SK-N-SH treated with all-trans-retinoic acid at 6 μM for 48 hours (cell line): ENCODE measurements around the gene SAA2.

Experiments
- ATAC-seq: fragments of 200-7000 bp; cut with Tn5 transposase; 3 replicates; pipeline ENCODE4 v1.9.1; 2020; ENCODE audit warnings: mild to moderate bottlenecking, moderate library complexity
- ARNTL ChIP-seq: fragments of 450-650 bp; formaldehyde crosslinking; IDR thresholded peaks from 2 replicates; pipeline ENCODE4 v1.5.0; 2020; ENCODE audit warnings: low read depth, mild to moderate bottlenecking, moderate library complexity, borderline replicate concordance
- BACH2 ChIP-seq: fragments of 250-450 bp; sonication (Bioruptor Pico); IDR thresholded peaks from 2 replicates; pipeline ENCODE4 v1.9.0; 2021; ENCODE audit warnings: mild to moderate bottlenecking, borderline replicate concordance
- CSDC2 ChIP-seq: fragments of 250-450 bp; sonication (Bioruptor Pico); IDR thresholded peaks from 2 replicates; pipeline ENCODE4 v1.5.0; 2020; ENCODE audit warnings: mild to moderate bottlenecking, moderate library complexity
- GLIS3 ChIP-seq: fragments of 250-450 bp; sonication (Bioruptor Pico); IDR thresholded peaks from 2 replicates; pipeline ENCODE4 v1.5.0; 2020; ENCODE audit warnings: mild to moderate bottlenecking, moderate library complexity
- ISL1 ChIP-seq: fragments of 250-450 bp; sonication (Bioruptor Pico); IDR thresholded peaks from 2 replicates; pipeline ENCODE4 v2.1.2; 2022; ENCODE audit warnings: mild to moderate bottlenecking, moderate library complexity
- OSR1 ChIP-seq: fragments of 250-450 bp; sonication (Bioruptor Pico); IDR thresholded peaks from 2 replicates; pipeline ENCODE4 v1.8.0; 2022; ENCODE audit warnings: moderate library complexity, mild to moderate bottlenecking, inconsistent platforms
- PATZ1 ChIP-seq: fragments of 250-450 bp; sonication (Bioruptor Pico); IDR thresholded peaks from 2 replicates; pipeline ENCODE4 v1.8.0; 2020; ENCODE audit warnings: mild to moderate bottlenecking, moderate library complexity, borderline replicate concordance
- PPARA ChIP-seq: fragments of 250-450 bp; sonication (Bioruptor Pico); IDR thresholded peaks from 2 replicates; pipeline ENCODE4 v1.5.0; 2020; ENCODE audit warnings: mild to moderate bottlenecking, borderline replicate concordance
- RARB ChIP-seq: fragments of 250-450 bp; sonication (Bioruptor Pico); IDR thresholded peaks from 2 replicates; pipeline ENCODE4 v1.8.0; 2021; ENCODE audit warnings: mild to moderate bottlenecking, moderate library complexity
- SNAI2 ChIP-seq: fragments of 250-450 bp; sonication (Bioruptor Pico); IDR thresholded peaks from 2 replicates; pipeline ENCODE4 v1.5.0; 2020; ENCODE audit warnings: mild to moderate bottlenecking, moderate library complexity
- TCF4 ChIP-seq: fragments of 250-450 bp; sonication (Bioruptor Pico); IDR thresholded peaks from 2 replicates; pipeline ENCODE4 v1.8.0; 2021; ENCODE audit warnings: mild to moderate bottlenecking, moderate library complexity, borderline replicate concordance
- ZC3H10 ChIP-seq: fragments of 250-450 bp; sonication (Bioruptor Pico); IDR thresholded peaks from 2 replicates; pipeline ENCODE4 v1.5.1; 2021; ENCODE audit warnings: mild to moderate bottlenecking, moderate library complexity
- ZFP3 ChIP-seq: fragments of 250-450 bp; sonication (Bioruptor Pico); IDR thresholded peaks from 2 replicates; pipeline ENCODE4 v1.5.0; 2020; ENCODE audit warnings: mild to moderate bottlenecking, moderate library complexity
- ZFP30 ChIP-seq: fragments of 450-650 bp; formaldehyde crosslinking; IDR thresholded peaks from 2 replicates; pipeline ENCODE4 v1.5.0; 2022; ENCODE audit warnings: mild to moderate bottlenecking, moderate library complexity
- ZNF565 ChIP-seq: fragments of 450-650 bp; formaldehyde crosslinking; conservative IDR thresholded peaks from 2 replicates; pipeline ENCODE4 v1.5.0; 2020; ENCODE audit warnings: low read depth, mild to moderate bottlenecking, moderate library complexity
- ZNF70 ChIP-seq: fragments of 450-650 bp; formaldehyde crosslinking; IDR thresholded peaks from 2 replicates; pipeline ENCODE4 v1.5.0; 2020; ENCODE audit warnings: mild to moderate bottlenecking, moderate library complexity
- ZNF8 ChIP-seq: fragments of 450-650 bp; formaldehyde crosslinking; IDR thresholded peaks from 2 replicates; pipeline ENCODE4 v1.5.0; 2020; ENCODE audit warnings: mild to moderate bottlenecking, moderate library complexity
- TF ChIP-seq, protein P1 (sequence below): fragments of 250-450 bp; sonication (Bioruptor Pico); IDR thresholded peaks from 2 replicates; pipeline ENCODE4 v1.5.1; 2020; ENCODE audit warnings: low read depth, mild to moderate bottlenecking, moderate library complexity
- TF ChIP-seq, protein P2 (sequence below): fragments of 250-450 bp; sonication (Bioruptor Pico); IDR thresholded peaks from 2 replicates; pipeline ENCODE4 v1.5.0; 2020; ENCODE audit warnings: mild to moderate bottlenecking, moderate library complexity

SAA2 gene

DNA sequence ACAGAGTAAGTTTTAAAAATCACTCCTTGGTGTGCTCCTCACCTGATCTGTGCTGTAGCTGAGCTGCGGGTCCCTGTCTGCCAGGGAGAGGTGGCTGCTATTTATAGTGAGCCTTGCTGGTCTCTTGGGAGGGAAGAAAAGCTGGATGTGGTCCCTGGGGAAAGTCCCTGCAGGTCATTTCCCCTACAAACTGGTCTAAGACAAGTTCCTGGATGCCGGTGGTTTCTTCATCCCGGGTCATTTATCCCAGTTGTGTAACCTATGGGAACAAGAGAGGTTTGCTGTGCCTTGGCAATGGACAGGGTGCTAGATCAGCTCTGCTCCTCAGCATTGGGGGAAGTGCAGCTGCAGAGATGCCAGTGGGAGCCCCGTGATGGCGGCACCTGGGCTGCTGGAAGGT, at the start of gene SAA2:
SAA2 (minus strand) TSS at position 108 of the 400 bp plus-strand sequence. CDS start 657 bp downstream, outside the sequence.
- TF ChIP-seq OSR1 (no peak), ISL1 (CRISPR knock-in tag) (no peak), ZNF8 (CRISPR knock-in tag) (no peak), TCF4 (no peak), ZFP3 (CRISPR knock-in tag) (no peak), GLIS3 (no peak), ZNF70 (CRISPR knock-in tag) (no peak), PATZ1 (CRISPR knock-in tag) (no peak), ZNF565 (CRISPR knock-in tag) (no peak), PPARA (no peak), RARB (no peak), SNAI2 (CRISPR knock-in tag) (no peak), BACH2 (no peak), ZC3H10 (no peak), ARNTL (no peak), ZFP30 (CRISPR knock-in tag) (no peak)
- TF ChIP-seq, protein P1, sequence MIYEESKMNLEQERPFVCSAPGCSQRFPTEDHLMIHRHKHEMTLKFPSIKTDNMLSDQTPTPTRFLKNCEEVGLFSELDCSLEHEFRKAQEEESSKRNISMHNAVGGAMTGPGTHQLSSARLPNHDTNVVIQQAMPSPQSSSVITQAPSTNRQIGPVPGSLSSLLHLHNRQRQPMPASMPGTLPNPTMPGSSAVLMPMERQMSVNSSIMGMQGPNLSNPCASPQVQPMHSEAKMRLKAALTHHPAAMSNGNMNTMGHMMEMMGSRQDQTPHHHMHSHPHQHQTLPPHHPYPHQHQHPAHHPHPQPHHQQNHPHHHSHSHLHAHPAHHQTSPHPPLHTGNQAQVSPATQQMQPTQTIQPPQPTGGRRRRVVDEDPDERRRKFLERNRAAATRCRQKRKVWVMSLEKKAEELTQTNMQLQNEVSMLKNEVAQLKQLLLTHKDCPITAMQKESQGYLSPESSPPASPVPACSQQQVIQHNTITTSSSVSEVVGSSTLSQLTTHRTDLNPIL = no peak
- TF ChIP-seq, protein P2, sequence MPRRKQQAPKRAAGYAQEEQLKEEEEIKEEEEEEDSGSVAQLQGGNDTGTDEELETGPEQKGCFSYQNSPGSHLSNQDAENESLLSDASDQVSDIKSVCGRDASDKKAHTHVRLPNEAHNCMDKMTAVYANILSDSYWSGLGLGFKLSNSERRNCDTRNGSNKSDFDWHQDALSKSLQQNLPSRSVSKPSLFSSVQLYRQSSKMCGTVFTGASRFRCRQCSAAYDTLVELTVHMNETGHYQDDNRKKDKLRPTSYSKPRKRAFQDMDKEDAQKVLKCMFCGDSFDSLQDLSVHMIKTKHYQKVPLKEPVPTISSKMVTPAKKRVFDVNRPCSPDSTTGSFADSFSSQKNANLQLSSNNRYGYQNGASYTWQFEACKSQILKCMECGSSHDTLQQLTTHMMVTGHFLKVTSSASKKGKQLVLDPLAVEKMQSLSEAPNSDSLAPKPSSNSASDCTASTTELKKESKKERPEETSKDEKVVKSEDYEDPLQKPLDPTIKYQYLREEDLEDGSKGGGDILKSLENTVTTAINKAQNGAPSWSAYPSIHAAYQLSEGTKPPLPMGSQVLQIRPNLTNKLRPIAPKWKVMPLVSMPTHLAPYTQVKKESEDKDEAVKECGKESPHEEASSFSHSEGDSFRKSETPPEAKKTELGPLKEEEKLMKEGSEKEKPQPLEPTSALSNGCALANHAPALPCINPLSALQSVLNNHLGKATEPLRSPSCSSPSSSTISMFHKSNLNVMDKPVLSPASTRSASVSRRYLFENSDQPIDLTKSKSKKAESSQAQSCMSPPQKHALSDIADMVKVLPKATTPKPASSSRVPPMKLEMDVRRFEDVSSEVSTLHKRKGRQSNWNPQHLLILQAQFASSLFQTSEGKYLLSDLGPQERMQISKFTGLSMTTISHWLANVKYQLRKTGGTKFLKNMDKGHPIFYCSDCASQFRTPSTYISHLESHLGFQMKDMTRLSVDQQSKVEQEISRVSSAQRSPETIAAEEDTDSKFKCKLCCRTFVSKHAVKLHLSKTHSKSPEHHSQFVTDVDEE (CRISPR knock-in tag) = no peak
- no peak for ATAC-seq

DNA sequence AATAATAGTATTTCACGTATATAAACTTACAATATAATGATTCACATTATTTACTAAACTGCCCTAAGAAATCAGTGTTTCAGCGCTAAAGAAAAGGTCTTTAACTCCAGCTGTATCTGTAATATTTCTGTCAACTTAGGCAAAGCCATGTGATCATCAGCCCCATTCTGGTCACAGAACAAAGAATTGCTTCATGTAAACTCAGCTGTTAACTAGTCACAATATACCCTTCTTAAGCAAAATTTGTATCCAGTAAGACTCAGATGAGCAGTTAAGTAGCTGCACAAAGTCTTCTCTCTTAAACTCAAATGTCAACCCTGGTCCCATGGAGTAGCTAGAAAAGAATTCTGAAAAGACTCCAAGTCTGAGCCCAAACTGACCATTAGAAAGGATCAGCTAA, 46.8 kb upstream of the SAA2 start:
- ATAC-seq = no peak
- TF ChIP-seq GLIS3 = no peak
- no peak for TF ChIP-seq ZNF70 (CRISPR knock-in tag)
- TF ChIP-seq ZFP3 (CRISPR knock-in tag) = no peak
- no peak for TF ChIP-seq ZNF565 (CRISPR knock-in tag)
- TF ChIP-seq ZNF8 (CRISPR knock-in tag) = no peak
- TF ChIP-seq BACH2 = no peak
- TF ChIP-seq CSDC2 (CRISPR knock-in tag) = no peak
- TF ChIP-seq, protein P1 = no peak
- TF ChIP-seq ISL1 (CRISPR knock-in tag) = no peak
- no peak for TF ChIP-seq PATZ1 (CRISPR knock-in tag)
- TF ChIP-seq, protein P2 (CRISPR knock-in tag) = no peak
- TF ChIP-seq SNAI2 (CRISPR knock-in tag) = no peak
